ENCODE measurements around the gene TRAPPC2L. TPM values are rescaled to one million over a fixed set of nuclear protein-coding genes. Genes with fewer than 3 reads are reported as not detected.

TRAPPC2L gene
- total RNA-seq, 1 donor from 2014 or later: 59.1 TPM

GRCh38 chr16:88876942-88877526, 20.1 kb downstream of the TRAPPC2L start:
- Histone ChIP-seq H3K9ac (ENCODE audit: low read length) (no peak overlapping the region), H3K9me3 (ENCODE audit: insufficient read depth, low read depth, low read length) (no peaks in the 10 kb centered on the region), H3K4me2 (ENCODE audit: low read length) (no peak overlapping the region), H3K79me2 (ENCODE audit: insufficient read depth, low read length) (no peaks in the 10 kb centered on the region), H3K4me1 (ENCODE audit: insufficient read depth, low read length) (no peaks in the 10 kb centered on the region), H3K36me3 (ENCODE audit: insufficient read depth, low read length) (no peaks in the 10 kb centered on the region), H3K27me3 (ENCODE audit: insufficient read depth, low read length) (peaks cover 7% of the 10 kb centered on the region), H3K4me3 (ENCODE audit: insufficient read depth, low read depth, low read length) (no peak overlapping the region), H3K27ac (ENCODE audit: low read depth, low read length) (no peak overlapping the region), H2AFZ (ENCODE audit: low read depth, low read length) (no peak overlapping the region), H4K20me1 (ENCODE audit: insufficient read depth, low read length) (no peaks in the 10 kb centered on the region)
- Mint-ChIP-seq H3K9me3 (ENCODE audit: unreplicated experiment) (no peaks in the 10 kb centered on the region), H3K27me3 (ENCODE audit: low read depth, unreplicated experiment) (peaks cover 33% of the 10 kb centered on the region), H3K4me3 (ENCODE audit: unreplicated experiment) (no peak overlapping the region), H3K36me3 (ENCODE audit: low read depth, unreplicated experiment) (no peaks in the 10 kb centered on the region), H3K27ac (ENCODE audit: unreplicated experiment) (no peak overlapping the region), H3K4me1 (ENCODE audit: low read depth, unreplicated experiment) (no peaks in the 10 kb centered on the region)
- no peak for DNase-seq (ENCODE audit: low read depth)
- TF ChIP-seq CTCF (IDR thresholded peaks at IDR 0.05; ENCODE audit: insufficient read depth, low read depth, low read length) (no peak), EZH2 (IDR thresholded peaks at IDR 0.05; ENCODE audit: insufficient read depth, low read length) (no peak)
- FAIRE-seq: no peak

GRCh38 chr16:88877564-88878289, 20.8 kb downstream of the TRAPPC2L start:
- DNase-seq (ENCODE audit: low read depth): no peak
- no peaks in the 10 kb centered on the region for H3K36me3 ChIP-seq (ENCODE audit: insufficient read depth, low read length)
- no peaks in the 10 kb centered on the region for H3K4me1 ChIP-seq (ENCODE audit: insufficient read depth, low read length)
- H3K4me2 ChIP-seq (ENCODE audit: low read length): no peak overlapping the region
- H3K4me3 ChIP-seq (ENCODE audit: insufficient read depth, low read depth, low read length): no peak overlapping the region
- Mint-ChIP-seq H3K4me3 (ENCODE audit: unreplicated experiment) (no peak overlapping the region), H3K4me1 (ENCODE audit: low read depth, unreplicated experiment) (no peaks in the 10 kb centered on the region), H3K9me3 (ENCODE audit: unreplicated experiment) (no peaks in the 10 kb centered on the region), H3K27me3 (ENCODE audit: low read depth, unreplicated experiment) (peaks cover 33% of the 10 kb centered on the region), H3K27ac (ENCODE audit: unreplicated experiment) (no peak overlapping the region), H3K36me3 (ENCODE audit: low read depth, unreplicated experiment) (no peaks in the 10 kb centered on the region)
- H4K20me1 ChIP-seq (ENCODE audit: insufficient read depth, low read length): no peaks in the 10 kb centered on the region
- TF ChIP-seq EZH2 (IDR thresholded peaks at IDR 0.05; ENCODE audit: insufficient read depth, low read length): no peak
- no peak for TF ChIP-seq CTCF (IDR thresholded peaks at IDR 0.05; ENCODE audit: insufficient read depth, low read depth, low read length)
- peaks cover 7% of the 10 kb centered on the region for H3K27me3 ChIP-seq (ENCODE audit: insufficient read depth, low read length)
- H3K9ac ChIP-seq (ENCODE audit: low read length): no peak overlapping the region
- no peaks in the 10 kb centered on the region for H3K9me3 ChIP-seq (ENCODE audit: insufficient read depth, low read depth, low read length)
- no peak overlapping the region for H2AFZ ChIP-seq (ENCODE audit: low read depth, low read length)
- no peak for FAIRE-seq
- no peaks in the 10 kb centered on the region for H3K79me2 ChIP-seq (ENCODE audit: insufficient read depth, low read length)
- no peak overlapping the region for H3K27ac ChIP-seq (ENCODE audit: low read depth, low read length)

GRCh38 chr16:88878356-88878755, 21.4 kb downstream of the TRAPPC2L start:
- Mint-ChIP-seq H3K27me3 (ENCODE audit: low read depth, unreplicated experiment) (peaks cover 33% of the 10 kb centered on the region), H3K27ac (ENCODE audit: unreplicated experiment) (no peak overlapping the region), H3K9me3 (ENCODE audit: unreplicated experiment) (no peaks in the 10 kb centered on the region), H3K4me1 (ENCODE audit: low read depth, unreplicated experiment) (no peaks in the 10 kb centered on the region), H3K4me3 (ENCODE audit: unreplicated experiment) (no peak overlapping the region), H3K36me3 (ENCODE audit: low read depth, unreplicated experiment) (no peaks in the 10 kb centered on the region)
- Histone ChIP-seq H3K36me3 (ENCODE audit: insufficient read depth, low read length) (no peaks in the 10 kb centered on the region), H3K27me3 (ENCODE audit: insufficient read depth, low read length) (peaks cover 7% of the 10 kb centered on the region), H3K9me3 (ENCODE audit: insufficient read depth, low read depth, low read length) (no peaks in the 10 kb centered on the region), H3K4me1 (ENCODE audit: insufficient read depth, low read length) (no peaks in the 10 kb centered on the region), H3K4me2 (ENCODE audit: low read length) (no peak overlapping the region), H3K9ac (ENCODE audit: low read length) (no peak overlapping the region), H4K20me1 (ENCODE audit: insufficient read depth, low read length) (no peaks in the 10 kb centered on the region), H2AFZ (ENCODE audit: low read depth, low read length) (no peak overlapping the region), H3K79me2 (ENCODE audit: insufficient read depth, low read length) (no peaks in the 10 kb centered on the region), H3K27ac (ENCODE audit: low read depth, low read length) (no peak overlapping the region), H3K4me3 (ENCODE audit: insufficient read depth, low read depth, low read length) (no peak overlapping the region)
- no peak for TF ChIP-seq EZH2 (IDR thresholded peaks at IDR 0.05; ENCODE audit: insufficient read depth, low read length)
- no peak for TF ChIP-seq CTCF (IDR thresholded peaks at IDR 0.05; ENCODE audit: insufficient read depth, low read depth, low read length)
- DNase-seq (ENCODE audit: low read depth) (no peak), FAIRE-seq (no peak)
